HepG2 (cell line): ENCODE results near the gene CRKL. TPM values are rescaled to one million over a fixed set of nuclear protein-coding genes. Genes with fewer than 3 reads are reported as not detected.

Experiments used
- BRD4 ChIP-seq: sonication (generic); formaldehyde crosslinking; IDR thresholded peaks from 2 replicates; pipeline ENCODE4 v1.4.0; 2020; ENCODE audit warnings: missing genetic modification reagents
- IRX3 ChIP-seq: sonication (generic); formaldehyde crosslinking; IDR thresholded peaks from 2 replicates; pipeline ENCODE4 v1.8.1; 2023; ENCODE audit warnings: mild to moderate bottlenecking, low read depth, missing genetic modification reagents, borderline replicate concordance
- ISL2 ChIP-seq: sonication (generic); formaldehyde crosslinking; IDR thresholded peaks from 2 replicates; pipeline ENCODE4 v1.5.0; 2020; ENCODE audit warnings: missing genetic modification reagents
- KLF12 ChIP-seq: sonication (generic); formaldehyde crosslinking; IDR thresholded peaks from 2 replicates; pipeline ENCODE4 v1.4.0; 2020; ENCODE audit warnings: missing genetic modification reagents, borderline replicate concordance
- MAZ ChIP-seq, 2 experiments: sonication (generic) in 1 of 2; formaldehyde crosslinking in 1 of 2; IDR thresholded peaks; 2 replicates each; pipeline versions ENCODE4 v1.5.0 to v1.6.1; 2012 to 2020; ENCODE audit warnings: low read depth in 2 of 2, mild to moderate bottlenecking in 2 of 2, borderline replicate concordance in 1 of 2, improper control_type of control experiment in 1 of 2, low read length in 1 of 2, missing genetic modification reagents in 1 of 2, moderate library complexity in 1 of 2
- MTA3 ChIP-seq: sonication (generic); formaldehyde crosslinking; IDR thresholded peaks from 2 replicates; pipeline ENCODE4 v1.4.0; 2020; ENCODE audit warnings: missing genetic modification reagents
- ONECUT2 ChIP-seq: sonication (generic); formaldehyde crosslinking; IDR thresholded peaks from 2 replicates; pipeline ENCODE4 v1.4.0; 2020; ENCODE audit warnings: missing genetic modification reagents
- SPEN ChIP-seq: sonication (generic); formaldehyde crosslinking; IDR thresholded peaks from 2 replicates; pipeline ENCODE4 v1.5.1; 2020; ENCODE audit warnings: low read depth, mild to moderate bottlenecking, missing genetic modification reagents
- U2AF2 ChIP-seq: fragments of 200-400 bp; formaldehyde crosslinking; IDR thresholded peaks from 2 replicates; pipeline ENCODE4 v1.6.1; 2017; ENCODE audit warnings: low read depth, mild to moderate bottlenecking, low read length
- ZNF274 ChIP-seq: sonication (generic); formaldehyde crosslinking; IDR thresholded peaks from 2 replicates; pipeline ENCODE4 v1.5.1; 2020; ENCODE audit warnings: mild to moderate bottlenecking, missing genetic modification reagents
- polyA plus RNA-seq, 8 experiments: library from polyadenylated mRNA; depleted of rRNA in 3 of 8; stranded (reverse) in 7 of 8; unstranded in 1 of 8; fragments of >200 nt; fragmentation: Illumina TruSeq in 4 of 8; extraction: Trizol in 4 of 8; gene quantifications; 2 replicates each; pipeline versions ENCODE4 v1.2.1 to v1.2.3, GENCODE V29; 2011 to 2016; ENCODE audit warnings: low read depth in 4 of 8, missing spikeins in 1 of 8, mixed read lengths in 1 of 8; ENCODE audit not compliant: insufficient read depth in 1 of 8
- total RNA-seq, 5 experiments: library from RNA; depleted of rRNA; stranded (reverse); fragments of >200 nt; fragmentation: Illumina TruSeq; extraction: Trizol; gene quantifications; 2 replicates each; pipeline ENCODE4 v1.2.3, GENCODE V29; 2016; ENCODE audit warnings: low read depth in 1 of 5
- TF ChIP-seq, protein P1 (sequence below): sonication (generic); formaldehyde crosslinking; IDR thresholded peaks from 2 replicates; pipeline ENCODE4 v1.8.1; 2022; ENCODE audit warnings: low read depth, mild to moderate bottlenecking, missing genetic modification reagents
- TF ChIP-seq, protein P2 (sequence below): sonication (generic); formaldehyde crosslinking; IDR thresholded peaks from 2 replicates; pipeline ENCODE4 v1.5.0; 2020; ENCODE audit warnings: missing genetic modification reagents
- TF ChIP-seq, protein P3 (sequence below): sonication (generic); formaldehyde crosslinking; conservative IDR thresholded peaks from 2 replicates; pipeline ENCODE4 v1.4.0; 2020; ENCODE audit warnings: missing genetic modification reagents
- TF ChIP-seq, protein P4 (sequence below): sonication (generic); formaldehyde crosslinking; IDR thresholded peaks from 2 replicates; pipeline ENCODE4 v1.4.0; 2020; ENCODE audit warnings: mild to moderate bottlenecking, missing genetic modification reagents
- TF ChIP-seq, protein P5 (sequence below): sonication (generic); formaldehyde crosslinking; conservative IDR thresholded peaks from 2 replicates; pipeline ENCODE4 v1.4.0; 2020; ENCODE audit warnings: missing genetic modification reagents
- TF ChIP-seq, protein P6 (sequence below): sonication (generic); IDR thresholded peaks from 2 replicates; pipeline ENCODE4 v1.6.1; 2016; ENCODE audit warnings: low read depth, borderline replicate concordance

Gene CRKL
- total and polyA plus RNA-seq, 2 of the 13 experiments (the other 11 are each of a cell fraction or from before 2014, with no cell fraction given), result 37.4 to 60.6 TPM

DNA sequence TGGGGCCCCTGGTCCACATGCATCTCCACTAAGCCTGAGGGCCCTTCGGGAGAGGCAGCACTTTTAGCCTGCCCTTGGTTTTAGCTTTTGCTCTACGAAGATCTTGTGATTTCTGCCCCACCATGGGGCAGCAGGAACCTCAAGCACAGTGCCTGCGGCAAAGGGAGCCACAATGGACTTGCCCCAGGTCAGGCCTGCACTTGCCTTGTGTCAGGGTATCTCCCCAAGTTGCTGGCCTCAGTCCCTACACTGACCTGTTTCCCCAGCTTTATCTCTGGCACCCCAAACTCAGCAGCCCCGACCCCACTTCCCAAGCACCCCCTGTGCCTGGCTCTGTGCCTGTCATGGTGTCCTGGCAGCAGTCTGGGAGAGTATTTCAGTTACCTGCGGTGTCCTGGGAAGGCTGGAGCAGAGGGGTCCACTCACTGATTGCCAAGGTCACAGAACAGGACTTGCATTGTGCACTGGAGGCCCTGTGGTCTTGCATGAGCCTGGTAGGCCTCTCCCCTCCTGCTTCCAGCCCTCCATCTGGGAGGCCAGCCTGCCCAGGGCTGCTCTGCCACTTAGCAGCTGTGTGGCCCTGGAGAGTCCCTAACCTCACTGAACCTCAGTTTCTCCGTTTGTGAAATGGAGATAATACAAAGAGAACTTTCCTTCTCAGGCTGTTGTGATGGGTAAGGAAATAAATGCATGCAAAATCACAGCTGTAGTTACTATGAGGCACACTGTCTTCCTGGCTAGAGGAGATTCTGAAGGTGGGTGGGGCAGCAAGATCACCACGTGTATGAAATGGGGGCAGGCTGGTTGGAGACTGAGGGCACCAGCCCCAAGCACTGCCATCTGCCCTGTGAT, 46.2 kb downstream of the CRKL start (continued):
- TF ChIP-seq, protein P1, sequence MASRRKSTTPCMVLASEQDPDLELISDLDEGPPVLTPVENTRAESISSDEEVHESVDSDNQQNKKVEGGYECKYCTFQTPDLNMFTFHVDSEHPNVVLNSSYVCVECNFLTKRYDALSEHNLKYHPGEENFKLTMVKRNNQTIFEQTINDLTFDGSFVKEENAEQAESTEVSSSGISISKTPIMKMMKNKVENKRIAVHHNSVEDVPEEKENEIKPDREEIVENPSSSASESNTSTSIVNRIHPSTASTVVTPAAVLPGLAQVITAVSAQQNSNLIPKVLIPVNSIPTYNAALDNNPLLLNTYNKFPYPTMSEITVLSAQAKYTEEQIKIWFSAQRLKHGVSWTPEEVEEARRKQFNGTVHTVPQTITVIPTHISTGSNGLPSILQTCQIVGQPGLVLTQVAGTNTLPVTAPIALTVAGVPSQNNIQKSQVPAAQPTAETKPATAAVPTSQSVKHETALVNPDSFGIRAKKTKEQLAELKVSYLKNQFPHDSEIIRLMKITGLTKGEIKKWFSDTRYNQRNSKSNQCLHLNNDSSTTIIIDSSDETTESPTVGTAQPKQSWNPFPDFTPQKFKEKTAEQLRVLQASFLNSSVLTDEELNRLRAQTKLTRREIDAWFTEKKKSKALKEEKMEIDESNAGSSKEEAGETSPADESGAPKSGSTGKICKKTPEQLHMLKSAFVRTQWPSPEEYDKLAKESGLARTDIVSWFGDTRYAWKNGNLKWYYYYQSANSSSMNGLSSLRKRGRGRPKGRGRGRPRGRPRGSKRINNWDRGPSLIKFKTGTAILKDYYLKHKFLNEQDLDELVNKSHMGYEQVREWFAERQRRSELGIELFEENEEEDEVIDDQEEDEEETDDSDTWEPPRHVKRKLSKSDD (CRISPR knock-in tag), result no peak
- TF ChIP-seq, protein P2, sequence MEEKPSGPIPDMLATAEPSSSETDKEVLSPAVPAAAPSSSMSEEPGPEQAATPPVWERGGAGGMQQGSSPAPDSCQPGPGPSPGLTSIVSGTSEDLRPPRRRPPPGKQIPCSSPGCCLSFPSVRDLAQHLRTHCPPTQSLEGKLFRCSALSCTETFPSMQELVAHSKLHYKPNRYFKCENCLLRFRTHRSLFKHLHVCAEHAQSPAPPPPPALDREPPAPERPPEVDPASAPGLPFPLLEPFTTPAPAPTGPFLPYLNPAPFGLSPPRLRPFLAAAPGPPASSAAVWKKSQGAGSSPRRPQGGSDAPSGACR, result no peak
- TF ChIP-seq KLF12 (CRISPR knock-in tag), result no peak
- TF ChIP-seq, protein P3, sequence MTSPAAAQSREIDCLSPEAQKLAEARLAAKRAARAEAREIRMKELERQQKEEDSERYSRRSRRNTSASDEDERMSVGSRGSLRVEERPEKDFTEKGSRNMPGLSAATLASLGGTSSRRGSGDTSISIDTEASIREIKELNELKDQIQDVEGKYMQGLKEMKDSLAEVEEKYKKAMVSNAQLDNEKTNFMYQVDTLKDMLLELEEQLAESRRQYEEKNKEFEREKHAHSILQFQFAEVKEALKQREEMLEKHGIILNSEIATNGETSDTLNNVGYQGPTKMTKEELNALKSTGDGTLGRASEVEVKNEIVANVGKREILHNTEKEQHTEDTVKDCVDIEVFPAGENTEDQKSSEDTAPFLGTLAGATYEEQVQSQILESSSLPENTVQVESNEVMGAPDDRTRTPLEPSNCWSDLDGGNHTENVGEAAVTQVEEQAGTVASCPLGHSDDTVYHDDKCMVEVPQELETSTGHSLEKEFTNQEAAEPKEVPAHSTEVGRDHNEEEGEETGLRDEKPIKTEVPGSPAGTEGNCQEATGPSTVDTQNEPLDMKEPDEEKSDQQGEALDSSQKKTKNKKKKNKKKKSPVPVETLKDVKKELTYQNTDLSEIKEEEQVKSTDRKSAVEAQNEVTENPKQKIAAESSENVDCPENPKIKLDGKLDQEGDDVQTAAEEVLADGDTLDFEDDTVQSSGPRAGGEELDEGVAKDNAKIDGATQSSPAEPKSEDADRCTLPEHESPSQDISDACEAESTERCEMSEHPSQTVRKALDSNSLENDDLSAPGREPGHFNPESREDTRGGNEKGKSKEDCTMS (CRISPR knock-in tag), result no peak
- TF ChIP-seq, protein P4, sequence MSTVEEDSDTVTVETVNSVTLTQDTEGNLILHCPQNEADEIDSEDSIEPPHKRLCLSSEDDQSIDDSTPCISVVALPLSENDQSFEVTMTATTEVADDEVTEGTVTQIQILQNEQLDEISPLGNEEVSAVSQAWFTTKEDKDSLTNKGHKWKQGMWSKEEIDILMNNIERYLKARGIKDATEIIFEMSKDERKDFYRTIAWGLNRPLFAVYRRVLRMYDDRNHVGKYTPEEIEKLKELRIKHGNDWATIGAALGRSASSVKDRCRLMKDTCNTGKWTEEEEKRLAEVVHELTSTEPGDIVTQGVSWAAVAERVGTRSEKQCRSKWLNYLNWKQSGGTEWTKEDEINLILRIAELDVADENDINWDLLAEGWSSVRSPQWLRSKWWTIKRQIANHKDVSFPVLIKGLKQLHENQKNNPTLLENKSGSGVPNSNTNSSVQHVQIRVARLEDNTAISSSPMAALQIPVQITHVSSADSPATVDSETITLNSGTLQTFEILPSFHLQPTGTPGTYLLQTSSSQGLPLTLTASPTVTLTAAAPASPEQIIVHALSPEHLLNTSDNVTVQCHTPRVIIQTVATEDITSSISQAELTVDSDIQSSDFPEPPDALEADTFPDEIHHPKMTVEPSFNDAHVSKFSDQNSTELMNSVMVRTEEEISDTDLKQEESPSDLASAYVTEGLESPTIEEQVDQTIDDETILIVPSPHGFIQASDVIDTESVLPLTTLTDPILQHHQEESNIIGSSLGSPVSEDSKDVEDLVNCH (CRISPR knock-in tag), result no peak
- TF ChIP-seq, protein P5, sequence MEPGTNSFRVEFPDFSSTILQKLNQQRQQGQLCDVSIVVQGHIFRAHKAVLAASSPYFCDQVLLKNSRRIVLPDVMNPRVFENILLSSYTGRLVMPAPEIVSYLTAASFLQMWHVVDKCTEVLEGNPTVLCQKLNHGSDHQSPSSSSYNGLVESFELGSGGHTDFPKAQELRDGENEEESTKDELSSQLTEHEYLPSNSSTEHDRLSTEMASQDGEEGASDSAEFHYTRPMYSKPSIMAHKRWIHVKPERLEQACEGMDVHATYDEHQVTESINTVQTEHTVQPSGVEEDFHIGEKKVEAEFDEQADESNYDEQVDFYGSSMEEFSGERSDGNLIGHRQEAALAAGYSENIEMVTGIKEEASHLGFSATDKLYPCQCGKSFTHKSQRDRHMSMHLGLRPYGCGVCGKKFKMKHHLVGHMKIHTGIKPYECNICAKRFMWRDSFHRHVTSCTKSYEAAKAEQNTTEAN (CRISPR knock-in tag), result no peak
- TF ChIP-seq MAZ (IDR thresholded peaks at IDR 0.05; ENCODE audit: borderline replicate concordance, low read depth, low read length), result no peak
- TF ChIP-seq MAZ (CRISPR knock-in tag; IDR thresholded peaks at IDR 0.05; ENCODE audit: low read depth), result peak; percentile 45; the same call in 1 of the 2 replicates
- TF ChIP-seq ZNF274 (CRISPR knock-in tag), result 0 out of 2 replicates have a peak, but pooled peaks have one; percentile 11
- TF ChIP-seq, protein P6, sequence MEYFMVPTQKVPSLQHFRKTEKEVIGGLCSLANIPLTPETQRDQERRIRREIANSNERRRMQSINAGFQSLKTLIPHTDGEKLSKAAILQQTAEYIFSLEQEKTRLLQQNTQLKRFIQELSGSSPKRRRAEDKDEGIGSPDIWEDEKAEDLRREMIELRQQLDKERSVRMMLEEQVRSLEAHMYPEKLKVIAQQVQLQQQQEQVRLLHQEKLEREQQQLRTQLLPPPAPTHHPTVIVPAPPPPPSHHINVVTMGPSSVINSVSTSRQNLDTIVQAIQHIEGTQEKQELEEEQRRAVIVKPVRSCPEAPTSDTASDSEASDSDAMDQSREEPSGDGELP, result peak; percentile 71; the same call in 1 of the 2 replicates
- no peak for TF ChIP-seq ONECUT2 (CRISPR knock-in tag)
- peak; percentile 33; the same call in 1 of the 2 replicates for TF ChIP-seq ISL2 (CRISPR knock-in tag)
- no peak for TF ChIP-seq MTA3 (CRISPR knock-in tag)
- peak; percentile 72 for TF ChIP-seq SPEN (CRISPR knock-in tag)
- peak; percentile 48; the same call in 1 of the 2 replicates for TF ChIP-seq BRD4 (CRISPR knock-in tag)
- TF ChIP-seq U2AF2, result no peak
- TF ChIP-seq IRX3 (CRISPR knock-in tag), result no peak
